Suprapubic skin (tissue), 3 donors: ENCODE measurements around the gene SSMEM1.

ENCODE experiments used
- CTCF ChIP-seq, 2 donors: fragments of 200-600 bp in 1 of 2; fragments of 450-650 bp in 1 of 2; sonication (generic) in 1 of 2; IDR thresholded peaks; one replicate each; pipeline ENCODE4 v1.5.1; 2016 to 2019; ENCODE audit warnings: antibody characterized with exemption in 2 of 2, mild to moderate bottlenecking in 1 of 2, moderate library complexity in 1 of 2
- POLR2AphosphoS5 ChIP-seq, 3 donors: sonication (generic); formaldehyde crosslinking; IDR thresholded peaks; one replicate each; pipeline ENCODE4 v1.6.1; 2017; ENCODE audit warnings: antibody characterized with exemption in 3 of 3

GRCh38 chr7:130207642-130208041, at the start of gene SSMEM1:
- no peak for TF ChIP-seq CTCF (IDR thresholded peaks at IDR 0.05)
- TF ChIP-seq POLR2AphosphoS5 (IDR thresholded peaks at IDR 0.05) = no peak
